Measurements from ENCODE around the gene GRM1. TPM values are rescaled to one million over a fixed set of nuclear protein-coding genes. Genes with fewer than 3 reads are reported as not detected.

GRM1 gene
- total RNA-seq, 1 donor from 2014 or later: 0.79 TPM

DNA sequence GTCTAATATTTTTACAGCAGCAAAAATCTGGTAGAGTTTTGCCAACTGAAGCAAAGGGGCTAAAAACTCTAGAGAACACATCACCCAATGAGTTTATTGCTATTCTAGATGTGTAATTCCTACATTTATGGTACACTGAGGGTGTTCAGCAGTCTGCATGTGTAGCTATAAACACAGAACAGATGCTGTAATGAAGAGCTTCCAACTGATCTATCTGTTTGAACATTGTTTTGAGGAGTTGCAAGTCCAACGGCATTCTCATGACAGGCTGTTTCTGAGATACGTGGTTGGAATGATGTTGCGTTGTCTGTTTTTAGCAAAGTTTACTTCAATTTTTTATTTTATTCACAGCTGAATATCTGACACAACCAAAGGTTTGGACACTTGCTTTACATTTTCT, 373.6 kb downstream of the GRM1 start:
- Histone ChIP-seq H3K9ac (no peak overlapping the region), H3K27ac (no peak overlapping the region), H3K4me3 (no peak overlapping the region), H3F3A (ENCODE audit: low read depth) (no peaks in the 10 kb centered on the region), H3K4me1 (no peaks in the 10 kb centered on the region), H3K4me2 (no peak overlapping the region), H3K36me3 (no peaks in the 10 kb centered on the region), H4K20me1 (ENCODE audit: low read depth) (no peaks in the 10 kb centered on the region), H2AFZ (replicated peaks) (no peak overlapping the region), H3K79me2 (ENCODE audit: low read depth) (no peaks in the 10 kb centered on the region), H3K9me3 (ENCODE audit: low read depth) (no peaks in the 10 kb centered on the region), H3K27me3 (no peaks in the 10 kb centered on the region)
- peaks cover 3% of the 10 kb centered on the region for H3K36me3 Mint-ChIP-seq
- no peaks in the 10 kb centered on the region for H3K4me1 Mint-ChIP-seq
- no peak for DNase-seq (ENCODE audit: low spot score)
- no peak for TF ChIP-seq EZH2phosphoT487 (IDR thresholded peaks at IDR 0.05)
- TF ChIP-seq EZH2 (IDR thresholded peaks at IDR 0.05): no peak
- TF ChIP-seq, protein P1, sequence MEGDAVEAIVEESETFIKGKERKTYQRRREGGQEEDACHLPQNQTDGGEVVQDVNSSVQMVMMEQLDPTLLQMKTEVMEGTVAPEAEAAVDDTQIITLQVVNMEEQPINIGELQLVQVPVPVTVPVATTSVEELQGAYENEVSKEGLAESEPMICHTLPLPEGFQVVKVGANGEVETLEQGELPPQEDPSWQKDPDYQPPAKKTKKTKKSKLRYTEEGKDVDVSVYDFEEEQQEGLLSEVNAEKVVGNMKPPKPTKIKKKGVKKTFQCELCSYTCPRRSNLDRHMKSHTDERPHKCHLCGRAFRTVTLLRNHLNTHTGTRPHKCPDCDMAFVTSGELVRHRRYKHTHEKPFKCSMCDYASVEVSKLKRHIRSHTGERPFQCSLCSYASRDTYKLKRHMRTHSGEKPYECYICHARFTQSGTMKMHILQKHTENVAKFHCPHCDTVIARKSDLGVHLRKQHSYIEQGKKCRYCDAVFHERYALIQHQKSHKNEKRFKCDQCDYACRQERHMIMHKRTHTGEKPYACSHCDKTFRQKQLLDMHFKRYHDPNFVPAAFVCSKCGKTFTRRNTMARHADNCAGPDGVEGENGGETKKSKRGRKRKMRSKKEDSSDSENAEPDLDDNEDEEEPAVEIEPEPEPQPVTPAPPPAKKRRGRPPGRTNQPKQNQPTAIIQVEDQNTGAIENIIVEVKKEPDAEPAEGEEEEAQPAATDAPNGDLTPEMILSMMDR (IDR thresholded peaks at IDR 0.05): no peak
- no peak overlapping the region for H3K27ac Mint-ChIP-seq
- no peak overlapping the region for H3K4me3 Mint-ChIP-seq
- H3K9me3 Mint-ChIP-seq: peaks cover 4% of the 10 kb centered on the region
- no peaks in the 10 kb centered on the region for H3K27me3 Mint-ChIP-seq (ENCODE audit: insufficient read depth, low read depth)

DNA sequence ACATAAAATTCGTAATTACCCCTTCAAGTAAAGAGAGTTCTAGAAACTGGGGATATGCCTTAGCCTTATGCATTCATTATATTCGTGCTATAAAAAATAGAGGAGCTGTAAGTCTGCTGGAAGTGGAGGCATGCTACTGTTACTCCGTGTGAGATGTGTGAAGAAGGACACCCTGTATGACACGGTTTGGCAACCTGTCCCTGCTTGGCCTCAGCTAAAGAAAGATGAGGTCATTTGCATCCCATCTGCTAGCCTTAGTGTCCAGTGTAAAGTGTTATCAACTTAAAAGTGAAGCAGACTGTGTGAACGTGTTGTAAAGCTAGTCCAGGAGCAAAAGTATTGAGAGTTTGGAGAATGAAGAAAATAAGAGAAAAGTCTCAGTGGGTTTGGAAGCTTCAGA, 379.7 kb downstream of the GRM1 start:
- Histone ChIP-seq H3K36me3 (no peaks in the 10 kb centered on the region), H3K27ac (no peak overlapping the region), H3F3A (ENCODE audit: low read depth) (no peaks in the 10 kb centered on the region), H3K4me3 (no peak overlapping the region), H3K27me3 (no peaks in the 10 kb centered on the region), H3K4me2 (no peak overlapping the region), H2AFZ (replicated peaks) (no peak overlapping the region), H4K20me1 (ENCODE audit: low read depth) (no peaks in the 10 kb centered on the region), H3K9me3 (ENCODE audit: low read depth) (no peaks in the 10 kb centered on the region), H3K79me2 (ENCODE audit: low read depth) (no peaks in the 10 kb centered on the region), H3K9ac (no peak overlapping the region), H3K4me1 (no peaks in the 10 kb centered on the region)
- Mint-ChIP-seq H3K4me1 (no peaks in the 10 kb centered on the region), H3K4me3 (no peak overlapping the region), H3K36me3 (no peaks in the 10 kb centered on the region), H3K27ac (no peak overlapping the region), H3K27me3 (ENCODE audit: insufficient read depth, low read depth) (no peaks in the 10 kb centered on the region), H3K9me3 (peaks cover 2% of the 10 kb centered on the region)
- TF ChIP-seq, protein P1 (IDR thresholded peaks at IDR 0.05): no peak
- no peak for TF ChIP-seq EZH2phosphoT487 (IDR thresholded peaks at IDR 0.05)
- TF ChIP-seq EZH2 (IDR thresholded peaks at IDR 0.05): no peak
- DNase-seq (ENCODE audit: low spot score): no peak

DNA sequence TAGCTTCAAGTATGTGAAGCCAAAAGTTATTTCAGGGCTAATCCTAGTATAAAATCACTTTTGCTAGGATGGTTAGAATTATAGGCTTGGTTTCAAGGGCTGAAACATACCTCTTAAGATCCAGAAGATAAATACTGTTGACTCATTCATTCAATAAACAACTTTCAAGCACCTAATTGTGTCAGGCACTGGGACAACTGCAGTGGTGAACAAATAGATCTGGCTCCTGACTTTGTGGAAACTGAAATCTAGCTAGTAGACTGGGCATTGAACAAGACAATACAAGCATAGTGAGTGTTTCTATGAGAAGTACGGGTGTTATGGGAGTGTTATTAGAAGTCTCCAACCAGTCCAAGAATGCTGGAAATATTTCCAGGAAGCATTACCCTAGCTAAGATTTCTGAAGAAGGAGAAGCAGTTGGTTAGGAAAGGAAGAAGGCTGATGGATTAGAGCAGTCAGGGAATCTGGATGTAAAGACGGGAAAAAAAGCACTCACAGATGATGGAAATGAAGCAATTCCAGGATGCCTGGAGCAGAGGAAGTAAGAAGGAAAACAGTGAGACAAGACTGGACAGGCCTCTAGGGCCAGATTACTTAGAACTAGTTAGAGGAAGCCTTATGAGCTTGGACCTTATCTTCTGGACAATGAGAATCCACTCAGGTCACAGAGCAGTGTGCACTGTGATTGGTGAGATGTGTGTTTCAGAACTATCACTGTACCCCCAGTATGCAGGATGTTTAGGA, 382.2 kb downstream of the GRM1 start:
- H3K9ac ChIP-seq: no peak overlapping the region
- TF ChIP-seq, protein P1 (IDR thresholded peaks at IDR 0.05): no peak
- TF ChIP-seq EZH2phosphoT487 (IDR thresholded peaks at IDR 0.05) (no peak), EZH2 (IDR thresholded peaks at IDR 0.05) (no peak)
- no peaks in the 10 kb centered on the region for H3K27me3 ChIP-seq
- H3K9me3 ChIP-seq (ENCODE audit: low read depth): no peaks in the 10 kb centered on the region
- no peaks in the 10 kb centered on the region for H3K79me2 ChIP-seq (ENCODE audit: low read depth)
- H3K4me2 ChIP-seq: no peak overlapping the region
- Mint-ChIP-seq H3K9me3 (peaks cover 2% of the 10 kb centered on the region), H3K27ac (no peak overlapping the region), H3K4me1 (no peaks in the 10 kb centered on the region), H3K27me3 (ENCODE audit: insufficient read depth, low read depth) (no peaks in the 10 kb centered on the region), H3K36me3 (no peaks in the 10 kb centered on the region), H3K4me3 (no peak overlapping the region)
- no peak for DNase-seq (ENCODE audit: low spot score)
- H3K4me1 ChIP-seq: no peaks in the 10 kb centered on the region
- no peaks in the 10 kb centered on the region for H3K36me3 ChIP-seq
- H2AFZ ChIP-seq (replicated peaks): no peak overlapping the region
- H3K4me3 ChIP-seq: no peak overlapping the region
- H3K27ac ChIP-seq: no peak overlapping the region
- no peaks in the 10 kb centered on the region for H3F3A ChIP-seq (ENCODE audit: low read depth)
- no peaks in the 10 kb centered on the region for H4K20me1 ChIP-seq (ENCODE audit: low read depth)

Measured in neural progenitor cell (in vitro differentiated cells).